Measurements from ENCODE around the gene ADAM12.

DNA sequence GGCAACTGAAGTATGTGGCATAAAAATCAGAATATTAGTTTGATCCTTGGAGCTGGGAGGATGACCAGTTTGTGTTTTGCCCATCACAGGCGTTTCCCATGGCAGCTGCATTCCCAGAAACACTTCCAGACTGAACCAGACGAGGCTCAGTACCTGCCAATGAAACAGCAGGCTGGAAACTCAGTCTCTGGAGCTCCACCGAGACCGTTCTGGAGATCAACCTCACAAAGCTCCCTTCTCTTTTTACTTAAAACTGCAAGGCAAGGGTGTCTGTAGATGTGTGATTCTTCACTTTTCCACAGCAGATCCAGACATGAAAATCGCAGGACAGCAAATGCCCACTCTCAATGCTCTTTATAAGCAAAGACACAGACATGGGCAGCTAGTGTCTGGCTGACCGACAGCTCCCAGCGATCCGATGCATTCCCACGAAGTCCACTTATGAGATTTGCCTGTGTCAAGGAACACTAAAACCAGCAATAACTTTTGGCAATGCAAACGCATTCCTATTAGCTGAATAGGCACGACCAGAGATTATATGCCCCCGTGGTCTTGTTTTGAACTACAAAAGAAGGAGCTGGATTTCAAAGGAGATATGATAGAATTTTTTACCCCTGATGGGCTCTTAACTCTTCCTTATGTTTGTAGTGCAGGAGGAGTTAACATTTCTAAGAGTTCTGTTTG, 72.6 kb downstream of the ADAM12 start:
- TF ChIP-seq, protein P1, sequence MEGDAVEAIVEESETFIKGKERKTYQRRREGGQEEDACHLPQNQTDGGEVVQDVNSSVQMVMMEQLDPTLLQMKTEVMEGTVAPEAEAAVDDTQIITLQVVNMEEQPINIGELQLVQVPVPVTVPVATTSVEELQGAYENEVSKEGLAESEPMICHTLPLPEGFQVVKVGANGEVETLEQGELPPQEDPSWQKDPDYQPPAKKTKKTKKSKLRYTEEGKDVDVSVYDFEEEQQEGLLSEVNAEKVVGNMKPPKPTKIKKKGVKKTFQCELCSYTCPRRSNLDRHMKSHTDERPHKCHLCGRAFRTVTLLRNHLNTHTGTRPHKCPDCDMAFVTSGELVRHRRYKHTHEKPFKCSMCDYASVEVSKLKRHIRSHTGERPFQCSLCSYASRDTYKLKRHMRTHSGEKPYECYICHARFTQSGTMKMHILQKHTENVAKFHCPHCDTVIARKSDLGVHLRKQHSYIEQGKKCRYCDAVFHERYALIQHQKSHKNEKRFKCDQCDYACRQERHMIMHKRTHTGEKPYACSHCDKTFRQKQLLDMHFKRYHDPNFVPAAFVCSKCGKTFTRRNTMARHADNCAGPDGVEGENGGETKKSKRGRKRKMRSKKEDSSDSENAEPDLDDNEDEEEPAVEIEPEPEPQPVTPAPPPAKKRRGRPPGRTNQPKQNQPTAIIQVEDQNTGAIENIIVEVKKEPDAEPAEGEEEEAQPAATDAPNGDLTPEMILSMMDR (IDR thresholded peaks at IDR 0.05) = no peak
- TF ChIP-seq POLR2AphosphoS5 (IDR thresholded peaks at IDR 0.05) = no peak

All from prostate gland (tissue), 2 donors.